ENCODE measurements around the gene FOXI3. TPM values are rescaled to one million over a fixed set of nuclear protein-coding genes. Genes with fewer than 3 reads are reported as not detected.
"Not testable (repeated sequence)": the region's sequence is repeated elsewhere in the genome, so short reads cannot be mapped to it uniquely, and the experiment has no call there.

The FOXI3 gene
- total and polyA plus RNA-seq, 9 of the 15 experiments (the other 6 are each of a cell fraction or from before 2014, with no cell fraction given), result not detected

DNA sequence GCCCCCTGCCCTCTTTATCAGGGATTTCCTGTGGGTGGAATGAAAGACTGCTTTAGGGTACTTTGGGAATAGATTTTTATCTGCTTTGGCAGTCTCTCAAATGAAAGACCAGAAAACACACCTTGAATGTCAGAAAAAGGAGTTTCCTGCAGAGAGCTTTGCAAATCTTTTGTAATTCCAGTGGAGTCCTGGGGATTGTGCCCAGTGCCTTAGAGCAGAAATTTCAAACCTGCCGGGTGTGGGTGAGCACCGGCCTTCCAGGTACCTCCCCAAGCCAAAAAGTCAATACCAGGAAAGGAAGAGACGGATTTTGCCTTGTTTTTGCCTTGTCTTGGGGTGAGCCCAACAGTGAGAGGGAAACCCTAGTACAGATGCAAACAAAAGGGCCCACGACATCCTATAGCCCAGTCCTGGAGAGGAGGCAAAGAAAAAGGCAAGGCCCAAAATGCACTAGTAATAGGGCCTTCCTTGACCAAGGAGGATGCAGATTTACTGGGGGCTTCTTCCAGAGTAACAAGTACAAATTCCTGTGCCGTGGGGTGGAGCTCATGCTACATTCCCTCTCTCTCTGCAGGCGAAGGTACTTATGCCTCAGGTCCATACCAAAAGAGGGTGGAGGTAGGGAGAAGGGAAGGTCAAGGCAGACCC, 36.4 kb downstream of the FOXI3 start:
- 0% methylated on average over 6 of the region's 6 CpGs for WGBS (ENCODE audit: insufficient coverage, low coverage, missing lambda C conversion rate)
- Histone ChIP-seq H3K27ac (ENCODE audit: extremely low read depth, low read depth, low read length) (no peak overlapping the region), H3K27me3 (ENCODE audit: control insufficient read depth in 2 of 2, insufficient read depth in 2 of 2, low read length in 2 of 2) (peaks cover 12 to 30% of the 10 kb centered on the region in 2 experiments; a peak in 4 of 5 replicates), H3K4me2 (ENCODE audit: insufficient read depth, low read length) (no peak overlapping the region), H4K20me1 (replicated peaks; ENCODE audit: control insufficient read depth, insufficient read depth, low read length) (no peaks in the 10 kb centered on the region), H3K9me3 (replicated peaks; ENCODE audit: control insufficient read depth, insufficient read depth, low read depth, low read length) (no peaks in the 10 kb centered on the region), H3K36me3 (ENCODE audit: control insufficient read depth, insufficient read depth, low read length) (no peaks in the 10 kb centered on the region), H3K9ac (ENCODE audit: insufficient read depth in 1 of 2, low read depth in 2 of 2, low read length in 2 of 2) (no peak overlapping the region), H3K4me3 (no peak overlapping the region), H3K79me2 (ENCODE audit: control insufficient read depth, insufficient read depth, low read length) (no peaks in the 10 kb centered on the region), H3K4me1 (replicated peaks in 1 of 2; ENCODE audit: control insufficient read depth in 2 of 2, insufficient read depth in 2 of 2, low read length in 2 of 2) (no peaks in the 10 kb centered on the region), H3K9me1 (ENCODE audit: control insufficient read depth, insufficient read depth, low read length) (no peaks in the 10 kb centered on the region), H2AFZ (ENCODE audit: low read depth, low read length) (no peak overlapping the region)
- ChIA-PET POLR2A (no interaction called here), CTCF (ENCODE audit: low intra/inter-chr PET ratio) (no interaction called here)
- no TSS peak for BruUV-seq (replicated peaks)
- intact Hi-C loops (cut with micrococcal nuclease), result no loop called here
- DNase-seq (ENCODE audit: extremely low read depth in 1 of 4, low spot score in 3 of 4) (no peak), ATAC-seq (no peak), FAIRE-seq (no peak)
- TF ChIP-seq, protein P1, sequence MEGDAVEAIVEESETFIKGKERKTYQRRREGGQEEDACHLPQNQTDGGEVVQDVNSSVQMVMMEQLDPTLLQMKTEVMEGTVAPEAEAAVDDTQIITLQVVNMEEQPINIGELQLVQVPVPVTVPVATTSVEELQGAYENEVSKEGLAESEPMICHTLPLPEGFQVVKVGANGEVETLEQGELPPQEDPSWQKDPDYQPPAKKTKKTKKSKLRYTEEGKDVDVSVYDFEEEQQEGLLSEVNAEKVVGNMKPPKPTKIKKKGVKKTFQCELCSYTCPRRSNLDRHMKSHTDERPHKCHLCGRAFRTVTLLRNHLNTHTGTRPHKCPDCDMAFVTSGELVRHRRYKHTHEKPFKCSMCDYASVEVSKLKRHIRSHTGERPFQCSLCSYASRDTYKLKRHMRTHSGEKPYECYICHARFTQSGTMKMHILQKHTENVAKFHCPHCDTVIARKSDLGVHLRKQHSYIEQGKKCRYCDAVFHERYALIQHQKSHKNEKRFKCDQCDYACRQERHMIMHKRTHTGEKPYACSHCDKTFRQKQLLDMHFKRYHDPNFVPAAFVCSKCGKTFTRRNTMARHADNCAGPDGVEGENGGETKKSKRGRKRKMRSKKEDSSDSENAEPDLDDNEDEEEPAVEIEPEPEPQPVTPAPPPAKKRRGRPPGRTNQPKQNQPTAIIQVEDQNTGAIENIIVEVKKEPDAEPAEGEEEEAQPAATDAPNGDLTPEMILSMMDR (IDR thresholded peaks at IDR 0.05 in 2 of 3, conservative IDR thresholded peaks at IDR 0.05 in 1 of 3; ENCODE audit: insufficient read depth in 2 of 3, low read depth in 1 of 3, low read length in 3 of 3), result no peak
- TF ChIP-seq SIRT6 (IDR thresholded peaks at IDR 0.05; ENCODE audit: low read depth, low read length) (no peak), CREM (IDR thresholded peaks at IDR 0.05; ENCODE audit: low read depth) (no peak), ARID2 (IDR thresholded peaks at IDR 0.05) (no peak), EZH2 (IDR thresholded peaks at IDR 0.05; ENCODE audit: borderline replicate concordance, low read depth, low read length) (no peak), HMG20A (CRISPR knock-in tag; conservative IDR thresholded peaks at IDR 0.05) (no peak), ZNF253 (CRISPR knock-in tag; conservative IDR thresholded peaks at IDR 0.05) (no peak), LEF1 (IDR thresholded peaks at IDR 0.05) (no peak), BRF1 (IDR thresholded peaks at IDR 0.05; ENCODE audit: borderline replicate concordance, extremely low read depth, insufficient read length) (no peak), KHSRP (IDR thresholded peaks at IDR 0.05) (no peak), TRIM24 (IDR thresholded peaks at IDR 0.05) (no peak), POLR3G (IDR thresholded peaks at IDR 0.05; ENCODE audit: extremely low read depth, insufficient read length, insufficient replicate concordance) (no peak)
- TF ChIP-seq, protein P2, sequence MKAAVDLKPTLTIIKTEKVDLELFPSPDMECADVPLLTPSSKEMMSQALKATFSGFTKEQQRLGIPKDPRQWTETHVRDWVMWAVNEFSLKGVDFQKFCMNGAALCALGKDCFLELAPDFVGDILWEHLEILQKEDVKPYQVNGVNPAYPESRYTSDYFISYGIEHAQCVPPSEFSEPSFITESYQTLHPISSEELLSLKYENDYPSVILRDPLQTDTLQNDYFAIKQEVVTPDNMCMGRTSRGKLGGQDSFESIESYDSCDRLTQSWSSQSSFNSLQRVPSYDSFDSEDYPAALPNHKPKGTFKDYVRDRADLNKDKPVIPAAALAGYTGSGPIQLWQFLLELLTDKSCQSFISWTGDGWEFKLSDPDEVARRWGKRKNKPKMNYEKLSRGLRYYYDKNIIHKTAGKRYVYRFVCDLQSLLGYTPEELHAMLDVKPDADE (conservative IDR thresholded peaks at IDR 0.05; ENCODE audit: control insufficient read depth, low read depth, low read length), result no peak
- in situ Hi-C loops (cut with MboI), result no loop called here

DNA sequence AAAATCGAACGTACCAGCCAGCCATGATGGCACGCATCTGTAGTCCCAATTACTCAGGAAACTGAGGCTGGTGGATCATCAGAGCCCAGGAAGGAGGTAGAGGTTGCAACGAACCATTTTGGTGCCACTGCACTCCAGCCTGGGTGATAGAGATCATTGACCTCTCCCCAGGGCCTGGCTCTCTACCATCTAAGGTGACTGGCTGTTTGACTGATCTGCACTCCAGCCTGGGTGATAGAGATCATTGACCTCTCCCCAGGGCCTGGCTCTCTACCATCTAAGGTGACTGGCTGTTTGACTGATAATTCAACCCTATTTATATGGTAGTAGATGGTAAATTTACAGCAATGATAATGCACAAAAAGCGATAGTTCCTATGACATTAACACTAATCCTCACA, 43.6 kb downstream of the FOXI3 start:
- POLR2A ChIA-PET; CTCF ChIA-PET (ENCODE audit: low intra/inter-chr PET ratio); H3K36me3 ChIP-seq (ENCODE audit: control insufficient read depth, insufficient read depth, low read length); H3K4me3 ChIP-seq; BruUV-seq (replicated peaks); FAIRE-seq; H3K9me1 ChIP-seq (ENCODE audit: control insufficient read depth, insufficient read depth, low read length); H3K4me2 ChIP-seq (ENCODE audit: insufficient read depth, low read length); in situ Hi-C loops (cut with MboI); intact Hi-C loops (cut with micrococcal nuclease); H3K27ac ChIP-seq (ENCODE audit: extremely low read depth, low read depth, low read length); H3K9ac ChIP-seq (ENCODE audit: insufficient read depth in 1 of 2, low read depth in 2 of 2, low read length in 2 of 2); DNase-seq (ENCODE audit: extremely low read depth in 1 of 4, low spot score in 3 of 4); H4K20me1 ChIP-seq (replicated peaks; ENCODE audit: control insufficient read depth, insufficient read depth, low read length); H2AFZ ChIP-seq (ENCODE audit: low read depth, low read length); H3K79me2 ChIP-seq (ENCODE audit: control insufficient read depth, insufficient read depth, low read length); ATAC-seq; H3K4me1 ChIP-seq (replicated peaks in 1 of 2; ENCODE audit: control insufficient read depth in 2 of 2, insufficient read depth in 2 of 2, low read length in 2 of 2); H3K9me3 ChIP-seq (replicated peaks; ENCODE audit: control insufficient read depth, insufficient read depth, low read depth, low read length): not testable (repeated sequence)
- WGBS (ENCODE audit: insufficient coverage, low coverage, missing lambda C conversion rate), result 0% methylated on average over 5 of the region's 5 CpGs
- peaks cover 6 to 15% of the 10 kb centered on the region in 2 experiments; a peak in 3 of 5 replicates for H3K27me3 ChIP-seq (ENCODE audit: control insufficient read depth in 2 of 2, insufficient read depth in 2 of 2, low read length in 2 of 2)
